Activated CD8-positive, alpha-beta memory T cell treated with anti-CD3 and anti-CD28 coated beads, Interleukin-2, amount 10 ng/mL, durations not matched to agents 7 days and 5 days (primary cell): ENCODE results near the gene MBD3L3. TPM values are rescaled to one million over a fixed set of nuclear protein-coding genes. Genes with fewer than 3 reads are reported as not detected.
"Not testable (repeated sequence)": the region's sequence is repeated elsewhere in the genome, so short reads cannot be mapped to it uniquely, and the experiment has no call there.

Experiments used
- ATAC-seq: fragments of 150-1000 bp; cut with Tn5 transposase; one replicate; pipeline ENCODE4 v1.10.0; 2021; ENCODE audit warnings: moderate library complexity
- CTCF ChIA-PET: fragments of 350-600 bp; sonication (Branson Sonifier 250); formaldehyde crosslinking; loops from one replicate; lab custom pipeline; 2021; ENCODE audit warnings: antibody characterized with exemption; lab: Charles Lee
- DNase-seq: peaks from one replicate; pipeline ENCODE4 v3.0.0-alpha.2; 2020
- H3K27ac Mint-ChIP-seq: one replicate; pipeline ENCODE4 v1.8.0; 2021; ENCODE audit warnings: mild to moderate bottlenecking, mixed read lengths
- H3K27me3 Mint-ChIP-seq: one replicate; pipeline ENCODE4 v1.8.0; 2021; ENCODE audit warnings: mixed read lengths
- H3K36me3 Mint-ChIP-seq: one replicate; pipeline ENCODE4 v1.8.0; 2021; ENCODE audit warnings: mild to moderate bottlenecking, mixed read lengths
- H3K4me1 Mint-ChIP-seq: one replicate; pipeline ENCODE4 v1.8.0; 2021; ENCODE audit warnings: mixed read lengths
- H3K4me3 Mint-ChIP-seq: one replicate; pipeline ENCODE4 v1.8.0; 2021; ENCODE audit warnings: mild to moderate bottlenecking, moderate library complexity, mixed read lengths
- H3K9me3 Mint-ChIP-seq: one replicate; pipeline ENCODE4 v1.8.0; 2022; ENCODE audit warnings: low read depth, mixed read lengths
- total RNA-seq, 2 experiments: library from RNA; stranded (reverse); gene quantifications; one replicate each; pipeline ENCODE4 v1.2.3, GENCODE V29; 2021

MBD3L3 gene
- total RNA-seq, 2 experiments from 2014 or later = not detected

DNA sequence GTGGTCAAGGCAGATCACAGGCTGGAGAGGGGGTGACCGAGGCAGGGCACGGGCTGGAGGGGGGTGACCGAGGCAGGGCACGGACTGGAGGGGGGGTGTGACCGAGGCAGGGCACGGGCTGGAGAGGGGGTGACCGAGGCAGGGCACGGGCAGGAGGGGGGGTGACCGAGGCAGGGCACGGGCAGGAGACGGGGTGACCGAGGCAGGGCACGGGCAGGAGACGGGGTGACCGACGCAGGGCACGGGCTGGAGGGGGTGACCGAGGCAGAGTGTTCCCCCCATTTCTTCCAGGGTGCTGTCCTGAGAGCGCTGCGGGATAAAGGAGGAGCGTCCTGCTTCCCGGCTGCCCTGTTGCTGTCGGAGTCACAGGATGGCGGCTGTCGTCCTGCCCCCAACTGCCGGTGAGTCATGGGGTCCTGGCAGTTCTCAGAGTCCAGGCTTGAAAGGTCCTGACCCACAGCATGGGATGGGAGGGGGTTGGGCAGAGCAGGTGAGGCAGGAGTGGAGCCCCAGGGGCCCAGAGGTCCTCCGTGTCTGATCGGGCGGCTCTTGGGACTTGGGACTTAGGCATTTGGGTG lies 16.3 kb upstream of the MBD3L3 start:
- Mint-ChIP-seq H3K36me3 (peaks cover 85% of the 10 kb centered on the region), H3K4me3 (no peak overlapping the region), H3K4me1 (peaks cover 18% of the 10 kb centered on the region), H3K27me3 (no peaks in the 10 kb centered on the region), H3K9me3 (peaks cover 27% of the 10 kb centered on the region), H3K27ac (no peak overlapping the region)
- DNase-seq = no peak
- CTCF ChIA-PET = no interaction called here
- no peak for ATAC-seq

DNA sequence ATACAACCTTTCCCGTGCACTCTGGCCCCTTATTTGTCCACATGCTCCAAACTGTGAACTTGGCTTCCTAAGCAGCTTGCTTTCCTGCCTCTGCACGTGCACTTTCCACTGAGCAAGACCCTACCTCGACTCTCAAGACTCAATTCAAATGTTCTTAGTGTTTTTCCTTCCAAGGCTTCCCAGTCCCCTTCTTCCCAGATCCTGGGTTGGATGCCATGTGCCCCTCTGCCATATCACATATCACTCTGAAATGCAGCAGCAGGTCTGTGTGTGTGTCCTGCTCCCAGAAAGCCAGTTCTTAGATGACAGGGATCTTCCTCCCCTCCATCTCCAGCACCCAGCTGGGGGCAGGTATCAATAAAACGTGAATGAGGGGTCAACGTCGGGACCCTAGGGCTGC lies 14.1 kb upstream of the MBD3L3 start:
- H3K4me1 Mint-ChIP-seq = peaks cover 22% of the 10 kb centered on the region
- no peaks in the 10 kb centered on the region for H3K27me3 Mint-ChIP-seq
- H3K9me3 Mint-ChIP-seq = peaks cover 11% of the 10 kb centered on the region
- CTCF ChIA-PET = no interaction called here
- peak overlapping the region; percentile 8 for H3K4me3 Mint-ChIP-seq
- H3K27ac Mint-ChIP-seq = peak overlapping the region; percentile 26
- ATAC-seq = no peak
- DNase-seq = no peak
- peaks cover 63% of the 10 kb centered on the region for H3K36me3 Mint-ChIP-seq

DNA sequence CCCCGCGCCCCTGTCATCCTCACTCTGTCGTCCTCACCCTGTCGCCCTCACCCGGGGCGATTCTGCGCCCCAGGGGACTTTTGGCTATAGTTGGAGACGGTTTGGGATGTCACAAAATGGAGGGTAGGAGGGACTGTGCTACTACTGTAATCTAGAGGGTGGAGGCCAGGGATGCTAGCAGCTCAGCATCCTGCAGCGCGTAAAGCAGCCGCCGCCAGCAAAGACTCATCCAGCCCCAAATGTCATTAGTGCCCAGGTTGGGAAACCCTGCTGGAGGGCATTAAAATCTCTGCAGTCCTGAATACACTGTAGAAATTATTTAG lies 11.4 kb upstream of the MBD3L3 start:
- Mint-ChIP-seq H3K27me3 (no peaks in the 10 kb centered on the region), H3K4me3 (peak overlapping the region; percentile 94), H3K4me1 (peaks cover 22% of the 10 kb centered on the region), H3K27ac (peak overlapping the region; percentile 75), H3K36me3 (peaks cover 38% of the 10 kb centered on the region), H3K9me3 (peaks cover 5% of the 10 kb centered on the region)
- no peak for DNase-seq
- no peak for ATAC-seq
- CTCF ChIA-PET = interaction anchor here (1.0 to 2.7 kb wide), 5 partner anchors 11 to 206 kb away, joined by 3 to 11 read pairs (median 3); no protein-coding TSS in a partner anchor

DNA sequence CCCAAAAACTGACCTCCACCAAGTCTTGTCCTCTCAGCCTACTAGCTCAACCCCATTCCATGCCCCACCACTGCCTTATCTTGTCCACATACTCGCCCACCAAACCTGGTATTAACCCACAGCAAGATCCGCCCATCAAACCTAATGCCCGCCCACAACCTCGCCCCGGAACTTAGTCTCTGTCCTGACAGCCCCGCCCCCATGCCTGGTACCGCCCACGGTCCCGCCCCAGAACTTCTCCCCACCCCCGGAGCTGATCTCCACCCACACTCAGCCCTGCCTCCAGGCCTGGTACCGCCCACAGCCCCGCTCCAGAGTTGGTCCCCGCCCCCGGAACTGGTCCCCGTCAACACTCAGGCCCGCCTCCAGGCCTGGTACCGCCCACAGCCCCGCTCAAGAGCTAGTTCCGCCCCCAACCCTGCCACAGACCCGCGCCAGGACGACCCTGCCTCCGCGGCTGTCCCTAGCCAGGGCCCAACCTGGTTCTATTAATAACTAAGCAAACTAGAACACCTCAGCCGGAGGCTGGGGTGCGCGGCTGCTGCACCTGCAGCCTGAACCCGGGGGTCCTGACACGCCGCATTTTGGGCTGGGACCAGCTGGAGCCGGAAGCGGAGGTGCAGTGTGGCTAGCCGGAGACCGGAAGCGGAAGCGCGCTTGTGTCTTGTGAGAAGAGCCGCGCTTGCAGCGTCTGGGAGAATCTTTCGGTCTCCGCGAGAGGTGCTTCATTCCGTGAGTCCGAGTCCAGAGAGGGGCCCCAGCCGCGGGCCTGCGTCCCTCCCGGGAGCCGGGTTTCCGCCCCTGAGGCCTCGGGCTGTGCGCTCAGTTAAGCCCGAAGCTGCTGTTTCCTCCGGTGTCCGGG lies 10.8 kb upstream of the MBD3L3 start, which contains the start of gene ZNF557:
TSS of gene ZNF557 (plus strand) at position 662 of the 862 bp plus-strand sequence. CDS start 5,372 bp downstream, outside the sequence.
- CTCF ChIA-PET = interaction anchor here (0.5 to 2.7 kb wide), 7 partner anchors 12 to 280 kb away, joined by 3 to 11 read pairs (median 3); no protein-coding TSS in a partner anchor
- H3K36me3 Mint-ChIP-seq = peaks cover 33% of the 10 kb centered on the region
- H3K9me3 Mint-ChIP-seq = peaks cover 5% of the 10 kb centered on the region
- peak within 1 kb of the TSS; percentile 94 for H3K4me3 Mint-ChIP-seq
- ATAC-seq (peak; percentile 97), DNase-seq (peak; percentile 100)
- peaks cover 22% of the 10 kb centered on the region for H3K4me1 Mint-ChIP-seq
- peak within 1 kb of the TSS; percentile 75 for H3K27ac Mint-ChIP-seq
- no peaks in the 10 kb centered on the region for H3K27me3 Mint-ChIP-seq

DNA sequence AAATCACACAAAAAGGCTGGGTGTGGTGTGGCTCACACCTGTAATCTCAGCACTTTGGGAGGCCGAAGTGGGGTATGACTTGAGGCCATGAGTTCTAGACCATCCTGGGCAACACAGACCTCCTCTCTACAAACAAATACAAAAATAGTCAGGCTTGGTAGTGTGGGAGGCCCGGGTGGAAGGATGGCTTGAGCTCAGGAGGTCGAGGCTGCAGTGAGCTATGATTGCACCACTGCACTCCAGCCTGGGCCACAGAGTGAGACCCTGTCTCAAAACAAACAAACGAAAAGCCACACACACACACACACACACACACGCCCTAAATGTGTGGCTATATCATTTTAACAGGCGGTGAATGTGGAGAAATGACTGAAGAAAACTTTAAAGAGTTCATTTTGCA lies 10.1 kb upstream of the MBD3L3 start:
- Mint-ChIP-seq H3K36me3 (peaks cover 27% of the 10 kb centered on the region), H3K4me1 (peaks cover 22% of the 10 kb centered on the region), H3K27ac (peak overlapping the region; percentile 75), H3K27me3 (no peaks in the 10 kb centered on the region), H3K9me3 (peaks cover 5% of the 10 kb centered on the region), H3K4me3 (peak overlapping the region; percentile 94)
- DNase-seq (no peak), ATAC-seq (no peak)
- CTCF ChIA-PET = interaction anchor here (0.5 to 2.7 kb wide), 5 partner anchors 31 to 281 kb away, joined by 3 to 11 read pairs (median 3); no protein-coding TSS in a partner anchor

DNA sequence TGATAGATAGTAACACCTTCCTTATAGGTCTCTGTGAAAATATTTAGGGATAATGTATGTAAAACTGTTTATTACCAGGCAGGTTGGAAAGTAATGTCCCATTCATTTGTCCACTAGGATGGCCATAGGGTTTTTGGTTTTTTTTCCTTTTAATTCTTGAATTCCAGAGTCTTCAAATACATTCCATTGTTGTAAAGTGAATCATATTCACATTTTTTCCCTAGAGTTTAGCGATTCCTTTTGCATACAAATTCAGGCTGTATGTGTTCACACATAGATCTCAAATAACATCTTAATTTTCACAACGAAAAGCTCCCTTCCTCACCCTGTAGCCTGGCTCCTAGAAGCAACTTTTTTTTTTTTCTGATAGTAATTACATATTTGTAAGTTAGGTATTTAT lies 9.2 kb upstream of the MBD3L3 start:
- peaks cover 20% of the 10 kb centered on the region for H3K36me3 Mint-ChIP-seq
- no peaks in the 10 kb centered on the region for H3K27me3 Mint-ChIP-seq
- H3K27ac Mint-ChIP-seq = no peak overlapping the region
- DNase-seq (no peak), ATAC-seq (no peak)
- peaks cover 22% of the 10 kb centered on the region for H3K4me1 Mint-ChIP-seq
- CTCF ChIA-PET = no interaction called here
- H3K9me3 Mint-ChIP-seq = peaks cover 5% of the 10 kb centered on the region
- H3K4me3 Mint-ChIP-seq = no peak overlapping the region

DNA sequence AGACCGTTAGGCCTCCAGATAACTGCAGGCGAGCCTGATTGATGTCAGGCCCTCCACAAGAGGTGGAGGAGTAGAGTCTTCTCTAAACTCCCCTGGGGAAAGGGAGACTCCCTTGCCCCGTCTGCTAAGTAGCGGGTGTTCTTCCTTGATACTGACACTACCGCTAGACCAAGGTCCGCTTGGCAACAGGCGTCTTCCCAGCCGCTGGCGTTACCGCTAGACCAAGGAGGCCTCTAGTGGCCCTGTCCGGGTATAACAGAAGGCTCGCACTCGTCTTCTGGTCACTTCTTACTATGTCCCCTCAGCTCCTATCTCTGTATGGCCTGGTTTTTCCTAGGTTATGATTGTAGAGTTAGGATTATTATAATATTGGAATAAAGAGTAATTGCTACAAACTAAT lies 8.6 kb upstream of the MBD3L3 start:
- H3K9me3 Mint-ChIP-seq, ATAC-seq, H3K27me3 Mint-ChIP-seq, CTCF ChIA-PET, H3K4me3 Mint-ChIP-seq, H3K27ac Mint-ChIP-seq, DNase-seq: not testable (repeated sequence)
- Mint-ChIP-seq H3K4me1 (peaks cover 18% of the 10 kb centered on the region), H3K36me3 (peaks cover 14% of the 10 kb centered on the region)

DNA sequence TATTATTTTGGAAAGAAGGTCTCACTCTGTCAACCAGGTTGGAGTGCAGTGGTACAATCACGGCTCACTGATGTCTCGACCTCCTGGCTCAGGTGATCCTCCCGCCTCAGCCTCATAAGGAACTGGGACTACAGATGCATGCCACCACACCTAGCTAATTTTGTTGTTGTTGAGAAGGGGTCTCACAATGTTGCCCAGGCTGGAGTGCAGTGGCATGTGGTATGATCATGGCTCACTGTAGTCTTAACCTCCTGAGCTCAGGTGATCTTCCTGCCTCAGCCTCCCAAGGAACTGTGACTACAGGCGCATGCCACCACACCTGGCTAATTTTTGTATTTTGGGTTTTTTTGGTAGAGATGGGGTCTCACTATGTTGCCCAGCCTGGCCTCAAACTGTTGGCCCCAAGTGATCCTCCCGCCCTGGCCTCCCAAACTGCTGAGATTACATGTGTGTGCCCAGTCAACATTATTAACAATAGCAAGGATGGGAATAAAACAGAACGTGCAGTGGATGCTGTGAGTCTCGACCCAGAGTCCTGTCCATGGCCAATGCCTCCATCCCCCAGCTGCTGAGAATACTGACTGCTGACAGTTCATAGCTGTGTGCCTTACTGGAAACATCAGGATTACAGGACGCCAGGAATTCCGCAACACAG lies 5.4 kb upstream of the MBD3L3 start:
- Mint-ChIP-seq H3K4me1 (peaks cover 2% of the 10 kb centered on the region), H3K9me3 (no peaks in the 10 kb centered on the region), H3K27ac (no peak overlapping the region), H3K27me3 (no peaks in the 10 kb centered on the region), H3K4me3 (no peak overlapping the region), H3K36me3 (no peaks in the 10 kb centered on the region)
- CTCF ChIA-PET = no interaction called here
- ATAC-seq = peak; percentile 47
- no peak for DNase-seq

DNA sequence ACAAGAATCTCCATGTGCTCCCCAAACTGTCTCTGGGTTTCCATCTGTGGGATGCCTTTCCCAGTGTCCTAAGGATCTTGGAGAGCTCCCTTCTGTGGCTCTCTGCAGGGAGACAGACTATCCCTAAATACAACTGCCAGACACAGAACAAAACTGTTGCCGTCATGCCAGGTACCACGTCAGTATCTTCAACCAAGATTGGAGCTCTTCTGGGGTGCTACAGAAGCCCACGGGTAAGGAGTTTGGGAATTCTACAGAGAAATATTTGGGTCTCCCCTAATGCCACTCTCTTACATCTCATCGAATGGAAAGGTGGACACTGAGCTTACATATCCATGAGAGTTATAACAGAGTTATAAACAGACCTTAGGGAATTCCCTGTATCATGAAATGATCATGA lies 4.9 kb upstream of the MBD3L3 start:
- CTCF ChIA-PET = no interaction called here
- Mint-ChIP-seq H3K4me1 (no peaks in the 10 kb centered on the region), H3K9me3 (no peaks in the 10 kb centered on the region), H3K27me3 (no peaks in the 10 kb centered on the region), H3K4me3 (no peak overlapping the region), H3K27ac (no peak overlapping the region), H3K36me3 (no peaks in the 10 kb centered on the region)
- no peak for DNase-seq
- peak; percentile 23 for ATAC-seq

DNA sequence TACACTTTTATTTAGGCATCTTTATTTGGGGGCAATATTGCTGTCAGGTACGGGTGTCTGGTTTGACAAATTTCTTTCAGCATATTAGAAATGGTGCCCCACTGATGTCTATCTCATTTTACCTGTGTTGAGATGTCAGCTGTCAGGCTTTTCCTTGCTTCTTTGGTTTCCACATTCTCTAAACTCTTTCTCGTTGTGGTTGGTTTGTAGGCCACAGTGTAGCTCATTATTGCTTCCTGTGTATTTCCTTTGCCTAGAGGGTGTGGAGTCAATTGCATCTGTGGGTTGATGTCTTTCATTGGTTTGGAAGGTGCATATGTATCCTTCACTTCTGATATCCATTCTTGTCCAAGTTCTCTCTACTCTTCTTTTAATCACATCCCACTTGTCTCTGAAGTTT lies 1.5 kb upstream of the MBD3L3 start:
- H3K4me1 Mint-ChIP-seq, H3K4me3 Mint-ChIP-seq, CTCF ChIA-PET, H3K27me3 Mint-ChIP-seq, ATAC-seq, H3K27ac Mint-ChIP-seq, H3K9me3 Mint-ChIP-seq, H3K36me3 Mint-ChIP-seq, DNase-seq: not testable (repeated sequence)

DNA sequence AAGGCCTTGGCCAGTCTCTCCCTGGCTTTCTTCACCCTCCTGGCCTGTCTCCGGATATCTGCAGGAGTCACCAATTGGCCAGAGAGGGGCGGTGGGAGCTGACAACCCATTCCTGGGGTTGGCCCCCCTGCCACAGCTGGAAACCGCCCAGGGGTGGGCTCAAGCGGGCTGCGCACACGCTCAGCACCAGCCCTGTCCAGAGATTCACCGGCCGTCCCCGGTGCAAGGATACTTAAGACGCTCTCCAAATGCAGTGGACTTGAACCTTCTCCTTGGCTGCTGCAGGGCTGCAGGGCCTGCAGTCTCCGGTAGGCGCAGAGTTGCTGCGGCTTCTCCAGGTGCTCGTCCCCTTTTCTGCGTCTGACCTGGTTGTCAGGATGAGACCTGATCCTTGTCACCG lies 2.1 kb downstream of the MBD3L3 start:
- H3K4me1 Mint-ChIP-seq, H3K27me3 Mint-ChIP-seq, H3K9me3 Mint-ChIP-seq, H3K27ac Mint-ChIP-seq, CTCF ChIA-PET, H3K36me3 Mint-ChIP-seq, DNase-seq, ATAC-seq, H3K4me3 Mint-ChIP-seq: not testable (repeated sequence)

DNA sequence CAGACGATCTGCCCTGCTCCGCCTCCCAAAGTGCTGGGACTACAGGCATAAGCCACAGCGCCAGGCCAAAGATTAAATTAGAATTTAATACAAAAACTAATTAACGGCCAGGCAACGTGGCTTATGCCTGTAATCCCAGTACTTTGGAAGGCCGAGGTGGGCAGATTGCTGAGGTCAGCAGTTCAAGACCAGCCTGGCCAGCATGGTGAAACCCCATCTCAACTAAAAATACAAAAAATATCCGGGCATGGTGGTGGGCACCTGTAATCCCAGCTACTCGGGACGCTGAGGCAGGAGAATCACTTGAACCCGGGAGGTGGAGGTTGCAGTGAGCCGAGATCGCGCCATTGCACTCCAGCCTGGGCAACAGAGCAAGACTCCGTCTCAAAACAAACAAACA lies 2.8 kb downstream of the MBD3L3 start:
- ATAC-seq, H3K4me3 Mint-ChIP-seq, H3K27me3 Mint-ChIP-seq, H3K36me3 Mint-ChIP-seq, H3K4me1 Mint-ChIP-seq, CTCF ChIA-PET, H3K9me3 Mint-ChIP-seq, H3K27ac Mint-ChIP-seq, DNase-seq: not testable (repeated sequence)

DNA sequence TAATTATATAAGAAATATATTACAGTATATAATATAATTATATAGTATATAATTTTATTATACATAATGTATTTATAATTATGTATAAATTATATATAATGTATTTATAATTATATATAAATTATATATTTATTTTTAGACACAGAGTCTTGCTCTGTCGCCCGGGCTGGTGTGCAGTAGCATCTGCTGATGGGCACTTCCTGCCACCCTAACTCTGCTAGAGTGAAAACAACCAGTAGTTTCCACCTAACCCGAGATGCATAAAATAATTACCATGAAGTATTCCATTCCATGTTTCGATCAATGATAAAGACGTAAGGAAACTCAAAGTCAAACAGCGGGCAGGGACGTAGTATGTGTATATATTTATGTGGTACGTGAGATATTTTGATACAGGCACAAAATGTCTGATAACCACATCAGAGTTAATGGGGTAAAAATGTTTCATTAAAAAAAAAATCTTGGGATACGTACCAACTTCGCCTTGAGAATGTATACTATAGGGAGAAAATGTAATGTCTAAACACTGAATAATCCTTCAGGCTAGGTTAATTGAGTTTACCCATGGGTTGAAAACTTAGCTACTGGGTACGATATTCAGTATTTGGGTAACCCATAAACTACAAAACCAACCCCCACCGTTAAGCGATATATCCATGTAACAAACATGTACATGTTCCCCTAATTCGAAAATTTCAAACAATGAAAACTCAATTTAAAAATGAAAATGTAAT lies 3.7 kb downstream of the MBD3L3 start:
- H3K27ac Mint-ChIP-seq, DNase-seq, H3K4me1 Mint-ChIP-seq, H3K27me3 Mint-ChIP-seq, ATAC-seq, H3K36me3 Mint-ChIP-seq, CTCF ChIA-PET, H3K4me3 Mint-ChIP-seq, H3K9me3 Mint-ChIP-seq: not testable (repeated sequence)
